ENCODE measurements around the gene MFAP2.

MFAP2 gene

GRCh38 chr1:17007121-17007520, 26.7 kb upstream of the MFAP2 start:
- no peak for DNase-seq

DNA sequence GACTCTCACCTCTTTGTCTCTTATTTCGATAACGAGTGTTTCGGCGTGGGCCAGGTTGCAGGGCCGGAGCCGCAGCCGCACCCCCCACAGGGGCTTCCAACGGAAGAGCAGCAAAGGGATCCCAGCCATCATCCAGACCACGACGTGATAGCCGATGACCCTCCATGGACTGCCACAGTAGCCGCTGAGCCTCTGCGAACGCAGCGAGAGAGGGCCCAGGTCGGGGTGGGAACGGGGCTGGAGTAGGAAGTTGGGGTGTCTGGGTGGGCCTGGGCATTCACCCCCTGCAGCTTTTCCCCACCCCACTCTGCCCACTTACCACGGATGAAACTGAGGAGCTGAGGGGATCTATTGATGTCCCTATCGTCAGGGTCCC, 24.9 kb upstream of the MFAP2 start:
- no peak for DNase-seq

- no peak for DNase-seq
Measured at GRCh38 chr1:17004466-17005364, 24.3 kb upstream of the MFAP2 start.

DNA sequence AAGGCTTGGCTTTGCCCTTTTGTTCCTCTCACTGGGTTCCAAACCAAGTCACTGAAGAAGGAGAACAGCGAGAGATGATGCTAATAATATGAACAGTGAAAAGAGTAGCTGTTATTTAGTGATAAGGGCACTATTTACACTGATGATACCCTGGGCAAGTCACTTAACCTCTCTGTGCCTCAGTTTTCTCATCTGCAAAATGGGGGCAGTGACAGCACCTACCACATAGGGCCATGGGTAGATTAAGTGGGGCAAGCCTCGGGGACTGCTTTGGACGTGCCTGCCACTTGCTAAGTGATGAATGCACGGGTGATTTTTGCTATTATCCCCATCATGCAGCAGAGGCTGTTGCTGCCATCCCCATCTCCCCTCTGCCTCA, 22.1 kb upstream of the MFAP2 start:
- DNase-seq: no peak

DNA sequence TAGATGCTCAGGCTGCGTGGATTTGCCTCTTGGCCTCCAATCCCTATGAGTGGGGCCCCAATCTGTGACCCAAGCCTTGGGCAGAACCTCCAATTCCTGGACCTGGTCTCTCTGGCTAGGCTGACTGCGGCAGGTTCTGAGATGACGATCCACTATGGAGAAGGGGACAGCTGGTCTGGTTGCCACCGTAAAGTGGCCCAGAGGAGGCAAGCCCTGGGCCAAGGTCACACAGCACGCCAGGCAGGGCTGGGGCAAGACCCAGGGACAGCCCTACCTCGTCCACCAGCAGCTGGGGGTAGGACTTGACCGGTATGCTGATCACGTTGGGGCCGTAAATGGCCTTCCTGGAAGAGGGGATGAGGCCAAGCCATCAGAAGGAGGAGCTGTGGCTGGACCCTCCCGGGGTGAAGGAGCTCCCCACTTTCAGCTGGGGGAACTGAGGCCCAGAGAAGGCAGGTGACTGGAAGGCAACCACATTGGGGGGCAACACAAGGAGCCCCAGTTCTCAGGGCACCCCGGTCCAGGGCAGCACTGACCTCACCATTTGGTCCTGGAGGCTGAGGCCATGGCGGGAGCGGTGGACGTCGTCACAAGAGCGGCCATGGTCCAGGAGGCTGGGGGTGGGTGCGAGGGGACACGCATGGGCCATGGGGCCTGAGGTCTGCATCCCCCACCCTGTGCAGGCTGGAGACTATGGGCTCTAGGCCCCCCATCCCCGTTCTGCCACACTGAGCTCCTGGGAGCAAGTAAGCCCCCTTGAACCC, 21.5 kb upstream of the MFAP2 start:
- DNase-seq: no peak

DNA sequence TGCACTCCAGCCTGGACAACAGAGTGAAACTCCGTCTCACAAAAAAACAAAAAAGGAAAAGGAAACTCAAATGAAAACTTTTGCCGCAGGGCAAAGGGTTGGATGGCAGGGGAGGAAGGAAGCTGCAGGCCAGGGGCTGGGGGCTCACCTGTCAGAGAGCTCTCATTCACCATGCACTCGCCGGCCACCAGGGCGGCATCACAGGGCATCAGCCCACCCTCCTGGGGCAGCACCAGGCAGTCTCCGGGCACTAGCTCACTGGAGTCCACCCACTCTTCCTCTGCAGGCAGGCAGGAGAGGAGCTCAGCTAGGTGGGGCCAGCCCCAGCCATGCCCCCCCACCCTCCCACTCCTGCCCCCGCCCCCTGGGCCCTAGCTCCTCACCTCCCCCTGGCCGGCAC, 19.4 kb upstream of the MFAP2 start:
- no peak for DNase-seq

GRCh38 chr1:16998589-16998988, 18.2 kb upstream of the MFAP2 start:
- DNase-seq: no peak

GRCh38 chr1:16996845-16997244, 16.4 kb upstream of the MFAP2 start:
- no peak for DNase-seq

DNA sequence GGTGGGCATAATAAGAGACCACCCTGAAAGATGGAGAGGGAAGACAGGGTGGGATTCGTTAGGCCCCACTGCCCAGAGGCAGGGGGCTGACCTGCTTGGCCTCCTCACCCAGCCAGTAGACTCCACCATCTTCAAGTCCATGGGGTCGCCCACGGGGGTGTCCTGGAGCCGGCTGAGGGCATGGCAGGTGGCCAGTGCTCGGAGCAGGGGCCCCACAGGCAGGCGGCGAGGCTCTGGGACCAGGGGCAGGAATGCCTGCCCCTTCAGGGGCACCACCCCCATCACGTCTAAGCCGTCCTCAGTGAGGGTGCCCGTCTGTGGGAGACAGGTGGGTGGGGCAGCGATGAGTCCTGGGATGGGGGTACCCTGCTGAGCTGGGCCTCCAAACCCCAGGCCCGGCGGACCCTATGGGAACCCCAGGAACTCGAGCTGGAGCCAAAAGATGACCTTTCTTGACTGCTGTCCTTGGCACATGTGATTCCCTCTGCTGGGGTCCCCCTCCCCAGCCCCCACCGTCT, 13.2 kb upstream of the MFAP2 start:
- no peak for DNase-seq

DNA sequence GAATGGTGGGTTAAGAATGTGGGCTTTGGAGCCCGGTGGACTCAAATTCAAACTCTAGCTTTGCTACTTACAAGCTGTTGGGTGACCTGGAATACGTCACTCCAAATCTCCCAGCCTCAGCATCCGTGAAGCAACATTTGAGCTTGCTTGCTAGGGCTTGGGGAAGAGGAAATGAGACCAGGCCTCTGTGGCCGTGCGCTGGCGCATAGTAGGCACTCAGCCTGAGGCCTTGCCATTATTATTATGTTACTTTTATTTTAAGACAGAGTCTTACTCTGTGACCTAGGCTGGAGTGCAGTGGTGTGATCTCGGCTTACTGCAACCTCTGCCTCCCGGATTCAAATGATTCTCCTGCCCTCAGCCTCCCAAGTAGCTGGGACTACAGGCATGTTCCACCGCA, 12.3 kb upstream of the MFAP2 start:
- no peak for DNase-seq

GRCh38 chr1:16992102-16992501, 11.7 kb upstream of the MFAP2 start:
- no peak for DNase-seq

DNA sequence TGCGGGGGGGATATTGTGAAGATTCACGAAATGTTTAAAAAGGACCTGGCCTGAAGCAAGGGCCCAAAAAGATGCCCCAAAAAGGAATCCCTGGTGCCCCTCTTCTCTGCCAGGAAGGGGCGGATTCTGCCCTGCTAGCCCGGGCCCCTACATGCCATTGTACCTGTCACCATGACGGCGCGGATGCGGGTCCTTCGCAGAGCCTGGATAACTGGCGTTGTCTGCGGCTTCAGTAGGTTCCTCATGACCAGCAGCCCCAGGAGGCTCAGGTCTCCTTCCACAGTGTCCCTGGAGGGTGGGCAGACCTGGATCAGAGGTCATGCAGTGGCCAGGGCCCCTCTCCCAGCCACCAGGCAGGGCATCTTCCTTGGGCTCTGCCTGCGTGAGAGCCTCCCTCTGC, 11.2 kb upstream of the MFAP2 start:
- no peak for DNase-seq

DNA sequence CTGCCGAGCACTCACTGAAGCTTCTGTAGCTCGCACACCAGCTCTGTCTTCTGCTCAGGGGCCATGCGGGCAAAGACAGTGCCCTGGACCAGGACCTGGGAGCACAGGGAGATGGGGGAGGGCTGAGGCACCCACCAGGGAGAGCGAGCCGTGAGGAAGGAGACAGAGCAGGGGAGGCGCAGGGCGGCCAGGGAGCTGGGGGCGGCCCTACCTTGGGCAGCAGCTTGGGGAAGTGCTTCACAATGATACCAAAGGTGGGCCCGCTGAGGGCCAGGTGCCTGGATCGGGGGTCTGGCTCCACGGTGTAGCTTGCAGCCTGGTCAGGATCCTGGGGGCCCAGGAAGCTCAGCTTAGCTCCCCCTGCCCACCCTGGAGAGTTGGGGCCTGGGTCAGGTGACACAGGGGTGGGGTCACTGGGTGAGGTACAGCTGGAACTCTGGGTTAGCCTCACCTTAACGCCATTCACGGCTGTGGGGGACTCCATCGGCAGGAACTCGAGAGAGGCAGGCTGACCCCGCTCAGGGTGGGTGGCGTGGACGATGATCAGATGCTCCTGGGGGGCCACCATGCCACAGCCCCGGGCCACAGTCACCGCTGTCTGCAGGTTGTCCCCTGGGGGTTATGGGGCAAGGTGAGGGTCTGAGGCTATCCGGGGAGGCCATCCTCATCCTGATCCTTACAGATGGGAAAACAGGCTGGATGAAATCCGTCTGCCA, 9.4 kb upstream of the MFAP2 start:
- DNase-seq: no peak

GRCh38 chr1:16988210-16988609, 7.8 kb upstream of the MFAP2 start:
- DNase-seq: no peak

- no peak for DNase-seq
Measured at GRCh38 chr1:16986962-16987361, 6.5 kb upstream of the MFAP2 start.

GRCh38 chr1:16986560-16986959, 6.1 kb upstream of the MFAP2 start:
- DNase-seq: no peak

- no peak for DNase-seq
Measured at GRCh38 chr1:16986113-16986512, 5.7 kb upstream of the MFAP2 start.

- DNase-seq: no peak
Measured at GRCh38 chr1:16984717-16985116, 4.3 kb upstream of the MFAP2 start.

DNA sequence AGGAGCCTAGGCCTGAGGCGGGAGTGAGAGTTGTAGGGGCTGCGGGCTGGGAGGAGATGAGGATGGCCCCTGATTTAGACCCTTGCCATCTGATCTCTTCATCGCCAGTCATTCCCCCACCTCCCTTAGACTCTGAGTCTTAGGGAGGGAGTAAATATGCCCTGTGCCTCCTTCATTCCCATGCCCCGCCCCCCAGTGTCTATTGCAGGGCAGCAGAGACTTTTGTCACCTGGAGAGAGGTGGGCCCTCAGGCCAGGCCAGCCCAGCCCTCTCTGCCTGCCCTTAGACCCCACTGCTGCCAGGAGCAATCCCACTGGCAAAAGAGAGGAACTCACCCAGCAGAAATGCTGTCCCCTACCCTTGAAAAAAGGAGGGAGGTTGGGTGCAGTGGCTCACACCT, 3.2 kb upstream of the MFAP2 start:
- no peak for DNase-seq

GRCh38 chr1:16982902-16983301, 2.5 kb upstream of the MFAP2 start:
- no peak for DNase-seq

- no peak for DNase-seq
Measured at GRCh38 chr1:16981269-16981849, 939 bp upstream of the MFAP2 start.

GRCh38 chr1:16979475-16980327, 719 bp downstream of the MFAP2 start:
- DNase-seq: no peak

Measured in activated effector memory CD4-positive, alpha-beta T cell treated with Interleukin-2 at 50 U/mL for 16 hours (primary cell).